ENCODE data around the gene PKP1.

Gene PKP1

DNA sequence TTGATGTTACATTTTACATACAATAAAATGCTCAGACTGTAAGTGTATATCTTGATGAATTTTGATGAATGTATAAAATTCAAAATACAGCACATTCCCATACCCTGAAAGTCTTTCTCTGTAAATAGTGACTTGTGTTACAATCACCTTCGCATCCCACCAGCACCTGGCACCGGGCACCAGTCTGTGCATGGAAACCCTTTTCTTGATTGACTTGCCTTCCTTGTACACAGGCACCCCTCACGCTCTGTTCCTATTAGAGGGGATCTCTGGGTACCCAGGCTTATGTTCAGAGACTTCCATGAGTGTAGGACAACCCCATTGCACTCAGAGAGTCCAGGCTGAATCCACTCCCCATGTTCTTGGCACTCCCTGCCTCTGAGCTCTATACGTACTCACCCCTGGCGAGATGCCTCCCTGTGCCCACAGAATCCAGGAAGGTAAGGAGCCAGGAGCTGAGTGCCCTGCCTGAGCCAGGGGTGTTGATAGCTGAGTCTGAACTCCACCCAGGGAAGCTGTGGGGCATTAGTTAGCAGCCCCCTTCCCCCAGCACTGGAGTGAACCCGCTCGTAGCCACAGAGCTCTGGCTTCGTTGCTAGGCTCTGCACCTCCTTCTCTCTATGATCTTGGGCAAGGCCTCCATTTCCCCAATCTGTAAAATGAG, 22.5 kb upstream of the PKP1 start:
- no peak for DNase-seq (ENCODE audit: low read depth, low spot score)

DNA sequence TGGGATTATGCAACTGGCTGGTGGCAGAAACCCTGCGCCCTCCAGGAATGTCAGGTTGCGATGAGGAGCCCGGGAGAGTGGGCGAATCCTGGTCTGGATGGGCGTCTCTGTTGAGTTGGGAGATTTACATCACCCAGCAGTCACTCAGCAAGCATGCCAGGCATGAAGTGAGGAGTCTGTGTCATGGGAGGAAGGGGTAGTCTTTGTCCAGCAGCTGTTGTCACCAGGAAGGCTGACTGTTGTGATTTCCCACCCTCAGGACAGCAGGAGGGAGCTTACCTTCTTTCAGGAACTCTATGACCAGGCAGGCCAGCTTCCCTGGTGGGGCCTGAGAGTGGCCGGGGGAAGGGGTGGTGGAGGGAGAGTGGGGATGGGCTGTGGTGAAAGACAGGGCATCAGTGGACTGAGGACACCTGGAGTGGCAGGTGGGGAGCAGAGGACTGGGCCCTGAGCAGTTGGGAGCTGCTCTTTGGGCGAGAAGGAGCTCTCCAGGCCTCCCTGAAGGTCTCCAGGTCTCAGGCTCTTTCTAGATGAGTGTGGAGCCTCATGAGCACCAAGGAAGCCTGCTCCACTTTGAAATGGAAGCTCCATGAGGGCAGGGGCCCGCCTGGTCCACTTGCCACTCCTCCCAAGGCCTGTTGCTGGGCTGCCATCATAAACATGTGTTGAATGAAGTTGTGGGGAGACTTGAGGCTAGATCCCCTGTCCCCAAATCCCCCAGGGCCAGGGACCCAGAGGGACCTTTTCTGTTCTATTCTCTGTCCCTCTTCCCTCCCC, 21.3 kb upstream of the PKP1 start:
- DNase-seq (ENCODE audit: low read depth, low spot score): no peak

DNA sequence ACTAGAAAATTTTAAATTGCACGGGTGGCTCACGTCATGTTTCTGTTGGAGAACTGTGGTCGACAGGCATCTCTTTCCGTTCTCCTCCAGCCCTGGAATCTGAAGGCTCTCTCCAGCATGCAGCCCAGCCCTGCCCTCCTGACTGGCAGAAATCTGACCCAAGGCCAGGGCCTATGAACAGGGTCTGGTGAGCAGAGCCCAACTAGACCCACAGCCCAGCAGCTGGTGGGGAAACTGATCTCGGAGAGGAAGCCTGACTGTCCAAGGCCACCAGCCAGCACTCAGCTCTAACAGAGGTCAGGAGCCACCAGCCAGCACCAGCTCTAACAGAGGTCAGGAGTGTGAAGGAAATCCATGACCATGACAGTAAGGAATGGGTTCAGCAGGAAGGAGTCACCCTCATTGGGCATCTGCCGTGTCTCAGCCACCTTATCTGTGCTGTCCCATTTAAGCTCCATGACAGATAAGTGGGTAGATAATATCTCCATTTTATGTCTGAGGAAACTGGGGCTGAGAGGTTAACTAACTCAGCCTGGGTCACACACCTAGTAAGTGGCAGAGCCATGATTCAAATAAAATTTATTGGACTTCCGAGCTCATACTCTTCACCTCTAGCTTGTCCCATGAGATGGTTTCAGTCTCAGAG, 20.2 kb upstream of the PKP1 start:
- DNase-seq (ENCODE audit: low read depth, low spot score): no peak

DNA sequence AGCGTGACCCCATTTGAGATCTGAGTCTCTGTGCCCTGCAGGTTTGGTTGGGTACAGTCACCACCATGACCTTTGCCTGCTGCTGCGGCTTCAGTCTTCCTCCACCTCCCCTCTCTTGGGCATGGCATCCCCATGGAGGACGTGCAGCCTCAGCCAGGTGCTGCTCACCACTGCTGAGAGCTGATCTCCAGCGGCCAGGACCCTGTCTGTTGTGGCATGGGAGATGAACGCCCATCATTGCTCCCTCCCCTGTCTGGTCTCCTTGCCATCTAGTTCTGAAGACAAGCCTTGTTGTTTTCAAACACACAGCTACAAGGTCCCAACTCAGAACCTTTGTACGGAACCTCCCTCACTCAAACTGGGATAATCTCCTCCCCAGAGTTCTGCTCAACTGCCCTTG, 19.2 kb upstream of the PKP1 start:
- no peak for DNase-seq (ENCODE audit: low read depth, low spot score)

GRCh38 chr1:201264554-201264953, 18.8 kb upstream of the PKP1 start:
- no peak for DNase-seq (ENCODE audit: low read depth, low spot score)

GRCh38 chr1:201265756-201266155, 17.6 kb upstream of the PKP1 start:
- DNase-seq (ENCODE audit: low read depth, low spot score): no peak

DNA sequence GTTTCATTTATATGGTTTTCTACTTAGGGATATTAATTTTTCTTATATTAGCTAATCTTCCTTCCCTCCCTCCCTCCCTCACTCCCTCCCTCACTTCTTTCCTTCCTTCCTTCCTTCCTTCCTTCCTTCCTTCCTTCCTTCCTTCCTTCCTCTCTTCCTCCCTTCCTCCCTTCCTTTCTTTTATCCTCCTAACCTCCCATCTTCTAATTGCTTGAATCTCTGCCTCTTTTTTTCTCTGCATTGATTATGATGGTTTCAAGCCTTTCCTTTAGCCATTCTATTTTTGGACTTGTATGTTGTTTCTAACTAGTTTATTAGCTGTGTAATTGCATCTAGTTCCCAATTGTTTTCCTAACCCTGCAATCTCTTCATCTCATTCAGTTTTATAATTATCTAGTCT, 17.0 kb upstream of the PKP1 start:
- no peak for DNase-seq (ENCODE audit: low read depth, low spot score)

- peak; percentile 56 for DNase-seq (ENCODE audit: low read depth, low spot score)
Measured at GRCh38 chr1:201266774-201267173, 16.5 kb upstream of the PKP1 start.

GRCh38 chr1:201267481-201268229, 15.7 kb upstream of the PKP1 start:
- no peak for DNase-seq (ENCODE audit: low read depth, low spot score)

DNA sequence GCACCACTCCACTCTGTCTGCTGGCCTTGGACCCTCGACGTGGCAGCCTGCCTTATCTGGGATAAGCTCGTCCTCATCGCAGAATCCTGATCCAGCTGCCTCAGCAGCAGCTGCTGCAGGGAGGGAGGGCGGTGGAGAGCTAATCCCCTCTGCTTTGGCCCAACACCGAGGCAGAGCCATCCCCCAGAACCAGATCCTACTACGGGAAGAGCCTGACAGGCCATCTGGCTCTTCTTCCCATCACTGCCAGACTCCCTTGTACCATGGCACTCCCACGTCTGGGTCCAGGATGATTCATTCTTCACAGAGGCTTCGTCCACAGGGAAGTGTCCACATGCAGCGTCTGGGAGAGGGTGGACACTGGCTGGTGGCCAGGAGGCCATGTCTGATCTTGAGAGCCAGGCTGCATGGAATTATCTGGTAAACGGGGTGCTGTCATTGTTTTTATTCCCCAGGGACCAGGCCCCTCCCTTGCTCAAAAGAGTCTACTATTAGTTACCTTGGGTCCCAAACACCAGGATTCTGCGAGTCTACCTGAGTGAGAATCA, 14.6 kb upstream of the PKP1 start:
- DNase-seq (ENCODE audit: low read depth, low spot score): peak; percentile 52

DNA sequence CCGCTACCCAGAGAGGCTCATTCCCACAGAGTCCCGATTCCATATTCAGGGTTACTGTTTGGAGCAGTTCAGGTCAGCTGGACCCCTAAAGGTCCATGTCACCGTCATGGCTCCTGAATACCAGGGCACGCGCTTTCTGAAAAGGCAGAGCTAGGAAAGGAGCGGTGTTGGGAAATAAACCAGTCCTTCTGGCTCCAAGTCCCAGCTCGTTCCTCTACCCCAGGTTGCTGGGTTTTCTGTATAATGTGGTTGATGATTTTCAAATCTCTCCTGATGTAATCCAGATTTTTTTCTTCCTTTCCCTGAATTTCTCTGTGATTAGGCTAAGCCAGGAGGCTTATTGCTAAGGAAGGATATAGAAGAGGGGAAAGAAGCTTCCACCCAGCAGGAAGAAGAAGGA, 14.0 kb upstream of the PKP1 start:
- DNase-seq (ENCODE audit: low read depth, low spot score): no peak

DNA sequence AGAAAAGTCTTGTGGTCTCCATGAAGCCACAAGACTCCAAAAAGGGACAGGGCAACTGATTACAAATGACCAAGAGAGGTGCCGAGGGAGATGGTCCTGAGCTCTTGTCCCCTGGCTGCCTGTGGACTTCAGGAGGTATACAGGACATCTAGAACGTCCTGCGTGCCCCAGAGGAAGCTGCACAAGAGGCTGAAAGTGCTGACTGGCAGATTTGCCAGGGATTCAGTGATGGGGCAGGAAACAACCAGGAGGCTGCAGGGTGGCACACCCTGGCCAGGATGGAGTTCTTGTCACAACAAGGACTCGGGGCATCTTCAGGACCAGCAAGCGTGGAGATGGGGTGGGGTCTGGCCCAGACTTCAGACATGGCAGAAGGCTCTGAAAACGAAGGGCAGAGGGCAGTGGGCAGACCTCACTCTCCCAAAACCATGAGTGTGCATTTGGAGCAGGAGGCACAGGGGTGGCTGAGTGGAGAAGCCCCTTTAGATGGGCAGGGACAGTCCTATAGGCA, 13.4 kb upstream of the PKP1 start:
- DNase-seq (ENCODE audit: low read depth, low spot score): no peak

GRCh38 chr1:201270616-201271390, 12.5 kb upstream of the PKP1 start:
- DNase-seq (ENCODE audit: low read depth, low spot score): no peak

- no peak for DNase-seq (ENCODE audit: low read depth, low spot score)
Measured at GRCh38 chr1:201272799-201273198, 10.5 kb upstream of the PKP1 start.

DNA sequence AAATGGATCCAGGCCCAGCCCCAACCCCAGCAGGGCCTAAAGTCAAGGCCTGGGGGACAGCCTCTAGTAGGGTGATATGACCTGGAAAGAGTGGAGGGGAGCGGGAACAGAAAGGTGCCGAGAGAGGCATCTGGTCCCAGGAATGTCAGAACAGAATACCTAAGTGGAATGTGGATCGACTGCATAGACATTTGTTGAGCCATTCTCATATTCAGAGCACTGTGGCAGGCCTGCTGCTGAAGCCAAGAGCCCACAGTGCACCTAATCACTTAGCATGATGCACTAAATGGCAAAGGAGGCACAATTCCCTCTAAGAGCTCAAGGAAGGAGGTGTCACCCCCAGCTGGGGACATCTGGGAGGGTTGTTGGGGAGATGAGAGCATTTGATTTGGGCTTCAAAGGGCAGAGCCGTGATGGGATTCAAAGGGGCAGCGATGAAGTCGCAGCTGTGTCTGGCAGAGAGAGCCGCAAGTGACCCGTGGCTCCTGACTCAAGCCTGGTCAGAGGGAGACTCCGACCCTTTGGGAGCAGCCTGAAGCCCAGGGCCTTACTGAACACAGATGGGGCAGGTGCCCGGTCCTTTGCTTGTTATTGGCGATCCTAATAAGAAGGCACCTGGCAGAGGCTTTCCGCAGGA, 8.6 kb upstream of the PKP1 start:
- DNase-seq (ENCODE audit: low read depth, low spot score): no peak

GRCh38 chr1:201275253-201275666, 8.0 kb upstream of the PKP1 start:
- peak; percentile 93 for DNase-seq (ENCODE audit: low read depth, low spot score)

DNA sequence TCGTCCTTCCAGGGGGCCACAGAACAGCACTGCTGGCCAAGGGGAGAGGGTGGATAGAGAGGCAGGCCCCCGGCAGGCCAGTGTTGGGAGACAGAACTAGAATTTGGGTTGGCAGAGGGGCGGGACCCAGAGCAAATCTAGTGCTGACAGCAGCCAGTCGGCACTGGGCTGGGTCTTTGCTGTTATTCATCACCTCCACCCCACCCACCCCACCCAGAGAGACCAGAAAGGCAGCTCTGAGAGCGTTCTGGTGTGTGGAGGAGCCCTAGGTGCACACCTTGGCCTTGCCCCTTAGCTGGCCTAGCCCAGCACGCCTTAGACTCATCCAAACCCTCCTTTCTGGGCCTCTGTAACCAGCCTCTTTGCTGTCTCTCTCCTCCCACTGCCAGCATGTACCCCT, 6.4 kb upstream of the PKP1 start:
- DNase-seq (ENCODE audit: low read depth, low spot score): no peak

DNA sequence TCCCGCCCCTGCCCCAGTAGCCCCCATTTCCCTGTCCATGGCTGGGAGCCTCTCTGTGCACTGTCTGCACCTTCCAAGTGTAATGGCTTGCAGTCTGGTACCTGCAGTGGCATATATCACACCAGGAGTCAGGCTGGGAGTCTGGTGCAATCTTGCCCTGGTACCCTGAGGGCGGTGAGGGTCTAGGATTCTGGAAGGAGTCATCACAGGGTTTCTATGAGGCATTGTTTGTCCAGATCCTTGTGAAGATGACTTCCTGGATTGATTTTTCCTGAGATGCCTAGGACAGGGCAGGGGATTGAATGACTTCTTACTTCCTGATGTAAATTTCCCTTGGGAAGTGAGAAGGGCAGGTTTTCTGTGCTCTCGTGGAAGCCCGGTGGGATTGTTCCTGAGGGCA, 5.9 kb upstream of the PKP1 start:
- DNase-seq (ENCODE audit: low read depth, low spot score): no peak

GRCh38 chr1:201279313-201279712, 4.0 kb upstream of the PKP1 start:
- no peak for DNase-seq (ENCODE audit: low read depth, low spot score)

GRCh38 chr1:201280884-201281283, 2.4 kb upstream of the PKP1 start:
- DNase-seq (ENCODE audit: low read depth, low spot score): no peak

All from astrocyte of the hippocampus (primary cell).